NOMO-1 treated with dmso at 0.1 percent for 144 hours (cell line): ENCODE measurements around the gene SGCG.
"Not testable (repeated sequence)": the region's sequence is repeated elsewhere in the genome, so short reads cannot be mapped to it uniquely, and the experiment has no call there.

ENCODE experiments used
- DNase-seq: peaks from one replicate; lab custom pipeline; 2025; ENCODE audit not compliant: unreplicated experiment; lab: John Stamatoyannopoulos, UW

SGCG gene

DNA sequence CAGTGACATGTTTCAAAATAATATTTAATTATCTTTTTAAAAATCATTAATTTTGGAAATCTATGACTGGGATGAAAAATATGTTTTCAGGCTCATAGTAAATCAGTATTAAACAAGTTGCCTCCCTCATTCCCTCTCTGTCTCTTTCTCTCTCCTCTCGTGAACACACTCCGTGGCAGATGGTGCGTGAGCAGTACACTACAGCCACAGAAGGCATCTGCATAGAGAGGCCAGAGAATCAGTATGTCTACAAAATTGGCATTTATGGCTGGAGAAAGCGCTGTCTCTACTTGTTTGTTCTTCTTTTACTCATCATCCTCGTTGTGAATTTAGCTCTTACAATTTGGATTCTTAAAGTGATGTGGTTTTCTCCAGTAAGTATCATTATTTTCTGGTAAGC, 22.7 kb downstream of the SGCG start:
- DNase-seq: no peak

DNA sequence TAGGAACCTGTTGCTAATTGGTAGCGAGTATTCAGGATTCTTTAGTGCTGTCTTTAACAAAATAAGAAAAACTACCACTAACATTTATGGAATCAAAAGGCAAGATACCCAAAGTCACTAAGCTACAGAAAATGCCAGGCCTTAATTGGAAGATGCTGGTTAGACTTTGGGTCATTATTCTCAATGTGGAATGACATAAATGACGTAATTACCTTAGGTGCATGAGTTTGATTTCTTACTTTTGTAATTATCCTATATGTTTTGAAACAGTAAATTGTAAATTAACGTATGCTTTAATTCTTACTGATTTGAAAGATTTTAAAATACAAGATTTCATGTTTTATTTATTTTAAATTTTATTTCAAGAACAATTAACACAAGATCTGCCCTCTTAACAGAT, 25.0 kb downstream of the SGCG start:
- no peak for DNase-seq

DNA sequence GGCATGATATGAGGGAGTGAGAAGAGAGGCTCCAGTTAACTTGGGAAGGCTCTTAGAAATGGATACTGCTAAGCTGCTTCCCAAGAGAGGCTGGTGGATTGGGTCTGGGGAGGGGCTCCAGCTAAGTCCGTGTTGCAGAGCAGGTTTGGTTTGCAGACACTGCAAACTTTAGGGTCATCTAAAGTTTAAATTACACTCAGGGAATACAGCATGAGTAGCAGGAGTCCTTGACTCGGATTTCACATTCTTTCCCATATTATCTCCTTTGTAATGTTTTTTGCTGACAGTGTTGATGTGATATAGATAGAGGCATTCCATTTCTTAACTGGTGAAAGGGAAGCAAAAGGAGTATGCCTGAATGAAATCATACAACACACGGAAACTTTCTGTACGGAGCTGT, 31.9 kb downstream of the SGCG start:
- DNase-seq: no peak

DNA sequence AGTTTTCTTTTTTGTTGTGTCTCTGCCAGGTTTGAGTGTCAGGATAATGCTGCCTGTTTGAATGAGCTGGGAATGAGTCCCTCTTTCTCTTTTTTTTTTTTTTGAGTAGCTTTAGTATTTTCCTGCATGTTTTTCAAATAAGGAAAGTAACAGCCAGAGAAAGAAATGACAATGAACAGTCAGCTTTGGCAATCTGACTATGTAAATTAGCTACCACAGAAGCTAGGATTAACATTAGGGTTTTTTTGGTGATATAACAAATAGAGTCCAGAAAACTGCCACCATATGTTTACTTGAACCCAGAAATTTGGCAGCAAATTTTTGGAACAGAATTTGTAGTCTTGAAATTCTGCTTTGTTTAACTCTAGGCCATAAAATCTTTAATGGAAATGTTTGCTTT, 50.5 kb downstream of the SGCG start:
- no peak for DNase-seq

DNA sequence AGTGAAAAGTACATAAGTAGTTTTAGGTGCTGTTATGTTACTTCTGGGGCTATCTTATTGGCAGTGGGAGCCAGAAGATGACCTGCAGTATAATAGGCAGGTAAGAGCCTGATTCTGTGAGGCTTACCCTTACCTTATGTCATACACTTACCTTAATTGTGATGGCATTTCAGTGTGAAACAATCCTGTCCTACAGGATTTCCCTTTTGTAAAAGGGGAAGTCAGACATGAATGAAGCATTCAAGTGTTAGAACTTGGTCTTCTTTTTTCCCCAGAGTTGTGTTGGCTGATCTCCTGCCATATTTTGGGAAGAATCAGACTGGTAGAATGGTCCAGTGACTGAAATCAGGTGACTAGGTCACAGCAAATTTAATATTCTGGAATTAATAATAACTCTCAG, 55.2 kb downstream of the SGCG start:
- no peak for DNase-seq

DNA sequence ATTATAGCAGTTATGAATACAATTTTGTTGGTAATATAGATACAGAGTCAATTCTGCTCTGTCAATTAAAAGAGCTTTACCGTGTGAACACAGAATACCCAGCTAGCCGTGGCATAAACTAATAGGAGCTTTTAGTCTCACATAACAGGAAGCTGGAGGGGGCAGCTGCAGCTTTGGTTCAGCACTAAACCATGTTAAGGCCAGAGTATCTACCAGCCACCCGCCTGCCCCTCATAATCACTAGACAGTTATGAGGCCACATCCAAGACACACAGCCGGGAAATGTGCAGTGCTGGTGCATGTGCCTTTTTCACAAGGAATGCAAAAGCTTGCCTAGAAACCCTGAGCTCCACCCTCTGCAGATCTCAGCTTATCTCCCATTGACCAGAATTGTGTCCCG, 62.3 kb downstream of the SGCG start:
- DNase-seq: no peak

DNA sequence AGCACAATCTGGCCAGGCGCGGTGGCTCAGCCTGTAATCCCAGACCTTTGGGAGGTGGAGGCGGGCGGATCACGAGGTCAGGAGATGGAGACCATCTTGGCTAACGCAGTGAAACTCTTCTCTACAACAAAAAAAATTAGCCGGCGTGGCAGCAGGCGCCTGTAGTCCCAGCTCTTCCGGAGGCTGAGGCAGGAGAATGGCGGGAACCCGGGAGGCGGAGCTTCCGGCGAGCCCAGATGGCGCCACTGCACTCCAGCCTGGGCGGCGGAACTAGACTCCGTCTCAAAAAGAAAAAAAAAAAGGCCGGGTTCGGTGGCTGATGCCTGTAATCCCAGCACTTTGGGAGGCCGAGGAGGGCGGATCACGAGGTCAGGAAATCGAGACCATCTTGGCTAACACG, 67.6 kb downstream of the SGCG start:
- not testable (repeated sequence) for DNase-seq

DNA sequence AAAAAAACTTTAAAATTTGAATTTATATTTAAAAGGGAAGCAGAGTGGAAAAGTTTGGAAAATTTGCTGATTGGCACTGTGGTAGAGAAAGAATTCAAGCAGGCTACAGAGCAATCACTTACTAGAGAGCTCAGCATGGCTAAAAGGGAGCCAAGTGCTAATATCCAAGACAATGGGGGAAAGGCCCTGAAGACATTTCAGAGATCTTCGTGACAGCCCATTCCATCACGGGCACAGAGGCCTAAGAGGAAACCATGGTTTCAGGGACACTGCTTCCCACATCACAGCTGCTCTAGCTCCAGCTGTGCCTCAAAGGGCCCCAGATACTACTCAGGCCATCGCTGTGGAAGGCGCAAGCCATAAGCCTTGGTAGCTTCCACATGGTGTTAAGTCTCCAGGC, 73.7 kb downstream of the SGCG start:
- no peak for DNase-seq

DNA sequence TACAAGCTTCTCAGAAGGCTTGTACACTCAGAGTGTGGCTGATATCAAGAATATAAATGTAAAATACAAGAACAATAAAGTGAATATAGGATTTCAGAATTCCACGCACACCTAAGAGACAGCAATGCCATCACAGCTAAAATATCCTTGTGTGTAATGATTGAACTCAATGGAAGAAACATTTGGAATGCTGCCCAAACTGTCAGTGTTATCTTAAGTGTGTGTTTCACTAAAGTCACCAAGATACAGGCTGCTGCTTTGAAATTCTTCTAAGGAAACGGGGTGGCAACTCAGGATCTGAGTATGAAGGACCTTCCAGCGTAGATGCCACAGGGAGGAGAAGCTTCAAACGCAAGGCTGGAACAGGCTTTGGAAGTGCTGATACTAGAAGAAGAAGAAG, 86.8 kb downstream of the SGCG start:
- no peak for DNase-seq

DNA sequence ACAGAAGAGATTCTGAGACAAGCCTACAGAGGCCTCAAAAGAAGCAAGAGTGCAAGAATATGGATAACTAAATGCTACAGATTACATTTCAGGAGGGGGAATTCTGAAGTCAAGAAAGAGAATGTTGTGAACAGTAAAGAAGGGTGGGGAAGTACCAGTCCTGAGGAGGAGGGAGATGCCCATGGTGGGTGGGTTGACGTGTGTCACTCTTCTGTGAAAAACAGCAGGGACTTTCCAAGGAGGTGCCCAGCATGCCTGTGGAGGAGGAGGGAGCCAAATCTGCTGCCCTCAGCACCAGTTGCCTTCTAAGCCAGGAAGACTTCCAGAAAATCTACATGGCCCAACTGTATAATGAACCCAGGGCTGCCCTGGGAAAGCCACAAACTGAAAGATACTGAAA, 87.7 kb downstream of the SGCG start:
- DNase-seq: no peak

DNA sequence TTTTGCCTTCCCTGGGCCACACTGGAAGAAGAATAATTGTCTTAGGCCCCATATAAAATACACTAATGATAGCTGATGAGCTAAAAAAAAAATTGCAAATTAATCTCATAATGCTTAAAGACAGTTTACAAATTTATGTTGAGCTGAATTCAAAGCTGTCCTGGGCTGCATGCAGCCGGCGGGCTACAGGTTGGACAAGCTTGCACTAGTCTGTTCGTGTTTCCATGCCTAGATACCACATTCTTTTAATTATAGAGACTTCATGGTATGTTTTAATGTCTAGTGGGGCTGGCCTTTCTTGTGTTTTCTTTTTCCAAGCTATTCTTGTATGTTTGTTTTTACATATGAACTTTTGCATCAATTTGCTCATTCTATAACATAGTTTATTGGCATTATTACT, 90.6 kb downstream of the SGCG start:
- no peak for DNase-seq

DNA sequence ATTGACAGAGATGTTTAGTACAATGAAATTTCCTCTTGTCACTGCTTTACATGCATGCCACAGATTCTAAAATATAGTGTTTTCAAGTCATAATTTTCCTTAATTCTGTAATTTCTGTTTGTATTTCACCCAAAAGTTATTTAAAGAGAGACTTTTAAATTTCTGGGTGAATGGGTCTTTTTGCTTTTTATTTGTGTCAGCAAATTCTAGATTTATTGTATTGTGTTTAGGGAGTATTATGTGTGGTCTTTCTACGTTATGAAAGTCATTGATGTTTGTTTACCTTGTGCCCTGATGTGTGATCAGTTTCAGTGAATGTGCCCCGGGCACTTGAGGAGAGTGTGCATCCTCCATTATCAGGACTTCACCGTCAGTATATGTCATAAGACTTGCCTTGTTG, 92.7 kb downstream of the SGCG start:
- DNase-seq: no peak

DNA sequence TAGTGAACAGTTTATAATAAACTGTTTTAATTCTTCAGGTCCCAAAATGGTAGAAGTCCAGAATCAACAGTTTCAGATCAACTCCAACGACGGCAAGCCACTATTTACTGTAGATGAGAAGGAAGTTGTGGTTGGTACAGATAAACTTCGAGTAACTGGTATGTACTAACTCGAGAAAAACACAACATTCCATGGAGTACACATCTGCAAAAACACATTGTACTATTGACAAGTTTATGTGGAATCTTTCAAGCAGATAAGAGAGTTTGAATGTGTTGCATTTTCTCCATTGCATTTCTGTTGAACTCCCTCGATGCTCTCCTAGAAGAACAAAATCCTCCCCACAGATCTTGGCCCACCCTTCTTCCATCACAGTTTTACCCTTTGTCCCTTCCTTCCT, 98.5 kb downstream of the SGCG start:
- no peak for DNase-seq

DNA sequence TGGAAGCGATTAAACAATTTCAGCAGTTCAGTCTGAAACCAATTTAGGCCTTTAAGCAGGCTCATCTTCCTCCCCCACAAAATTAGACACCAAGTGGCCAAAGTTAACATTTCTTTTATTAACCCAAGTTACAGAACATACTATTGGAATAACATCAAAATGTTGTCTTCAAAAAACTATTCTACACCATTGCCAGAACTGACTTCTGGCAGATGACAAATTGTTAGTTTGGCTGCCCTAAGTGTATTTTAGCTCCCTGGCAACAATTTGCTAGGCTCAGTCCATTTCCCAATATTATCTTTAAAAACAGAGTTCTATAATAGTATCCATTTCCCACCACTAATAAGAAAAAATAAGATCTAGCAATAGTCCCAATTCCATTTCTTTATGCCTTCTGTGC, 107.8 kb downstream of the SGCG start:
- DNase-seq: no peak

DNA sequence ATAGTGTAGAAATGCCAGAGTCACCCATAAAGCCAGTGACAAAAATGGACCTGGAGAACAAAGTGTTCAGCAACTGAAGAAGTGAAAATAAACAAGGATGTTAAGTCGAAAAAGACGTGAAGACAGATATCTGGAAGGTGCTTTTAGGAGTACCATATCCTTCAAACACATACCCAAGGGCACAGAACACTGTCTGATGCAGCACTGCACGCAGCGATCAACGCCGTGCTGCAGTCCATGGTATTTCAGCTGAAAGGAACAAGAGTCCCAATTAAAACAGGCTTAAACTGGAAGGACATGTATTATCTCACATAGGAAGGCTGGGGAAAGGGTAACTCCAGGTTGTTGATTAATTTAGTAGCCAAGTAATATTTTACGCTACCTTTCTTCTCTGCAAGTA, 108.2 kb downstream of the SGCG start:
- DNase-seq: no peak

DNA sequence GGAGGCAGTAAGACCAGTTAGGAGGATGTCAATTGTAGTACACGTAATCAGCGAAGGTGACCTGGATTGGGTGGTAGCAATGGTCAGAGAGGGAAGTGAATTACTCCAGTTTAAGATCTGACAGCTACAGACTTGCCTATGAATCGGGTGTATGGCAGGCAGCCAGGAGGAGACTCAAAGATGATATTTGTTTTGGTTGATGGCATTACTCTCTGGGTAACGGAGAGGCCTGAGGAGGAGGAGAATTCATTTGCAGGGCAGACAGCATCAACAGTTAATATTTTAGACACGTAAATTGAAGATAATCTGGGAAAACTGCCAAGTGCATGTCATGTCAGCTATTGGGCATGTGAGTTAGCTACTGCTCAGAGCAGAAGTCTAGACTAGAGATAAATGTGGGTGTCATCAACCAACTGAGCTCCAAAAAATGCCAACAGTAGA, 109.2 kb downstream of the SGCG start:
- DNase-seq: no peak

DNA sequence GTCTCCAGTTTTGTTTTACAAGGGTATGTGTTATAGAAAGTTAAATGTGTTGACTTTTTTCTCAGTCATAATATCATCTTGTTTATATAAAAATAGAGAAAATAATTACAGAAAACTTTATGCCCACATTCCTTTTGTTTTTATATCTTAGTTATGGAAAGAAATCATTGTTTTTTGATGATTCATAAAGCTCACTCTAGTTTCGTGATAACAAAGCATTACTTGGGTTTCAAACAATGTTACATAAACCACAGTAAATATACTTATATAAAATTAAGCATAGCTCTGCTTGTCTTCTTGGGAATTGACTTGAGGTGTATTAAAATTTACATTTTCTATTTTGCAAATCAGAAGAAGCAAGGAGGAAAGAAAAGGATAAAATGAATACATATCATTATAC, 111.8 kb downstream of the SGCG start:
- DNase-seq: no peak

DNA sequence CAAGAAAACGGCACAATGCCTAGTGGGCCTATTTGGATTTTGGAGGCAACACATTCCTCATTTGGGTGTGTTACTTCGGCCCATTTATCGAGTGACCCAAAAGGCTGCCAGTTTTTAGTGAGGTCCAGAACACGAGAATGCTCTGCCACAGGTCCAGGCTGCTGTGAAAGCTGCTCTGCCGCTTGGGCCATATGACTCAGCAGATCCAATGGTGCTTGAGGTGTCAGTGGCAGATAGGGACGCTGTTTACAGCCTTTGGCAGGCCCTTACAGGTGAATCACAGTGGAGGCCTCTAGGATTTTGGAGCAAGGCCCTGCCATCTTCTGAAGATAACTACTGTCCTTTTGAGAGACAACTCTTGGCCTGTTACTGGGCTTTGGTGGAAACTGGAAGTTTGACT, 134.1 kb downstream of the SGCG start:
- not testable (repeated sequence) for DNase-seq

DNA sequence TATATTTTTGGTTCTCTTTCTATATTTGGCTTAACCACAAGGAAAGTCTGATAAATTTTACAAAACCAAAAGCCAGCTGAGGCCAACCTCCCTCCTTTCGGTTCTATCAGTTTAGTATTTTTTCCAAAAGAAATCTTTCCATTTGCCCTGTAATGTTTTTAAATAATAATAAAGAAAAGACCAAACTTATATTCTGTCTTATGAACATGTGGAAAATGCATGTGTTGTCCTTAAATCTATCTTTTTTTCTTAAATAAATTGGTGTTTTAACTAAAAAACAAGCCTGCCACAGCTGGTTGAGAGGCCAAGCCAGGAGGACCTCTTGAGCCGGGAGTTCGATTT, 139.1 kb downstream of the SGCG start:
- DNase-seq: no peak

DNA sequence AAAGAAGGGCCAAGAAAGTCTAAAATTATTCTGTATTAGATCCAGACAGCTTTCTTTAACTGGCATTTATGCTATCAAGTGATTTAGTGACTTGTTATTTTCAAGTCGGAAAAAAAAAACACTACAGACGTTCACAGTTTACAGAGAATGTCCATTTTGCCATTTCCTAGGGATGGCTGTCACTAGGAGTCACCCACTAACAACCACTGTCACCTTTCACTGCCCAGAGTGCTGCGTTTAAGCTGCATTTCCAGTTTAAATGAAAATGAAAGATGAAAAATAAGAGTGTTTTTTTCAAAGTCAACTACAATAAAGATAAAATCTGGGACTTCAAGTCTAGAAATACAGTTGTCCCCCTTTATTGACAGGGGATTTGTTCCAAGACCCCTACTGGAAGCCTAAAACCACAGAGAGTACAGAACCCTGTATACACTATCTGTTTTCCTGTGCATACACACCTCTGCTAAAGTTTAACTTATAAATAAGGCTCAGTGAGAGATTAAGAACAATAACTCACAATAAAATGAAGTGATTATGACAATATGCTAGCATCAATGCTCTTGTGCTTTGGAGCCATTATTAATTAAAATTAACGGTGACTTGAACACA, 140.3 kb downstream of the SGCG start:
- no peak for DNase-seq

DNA sequence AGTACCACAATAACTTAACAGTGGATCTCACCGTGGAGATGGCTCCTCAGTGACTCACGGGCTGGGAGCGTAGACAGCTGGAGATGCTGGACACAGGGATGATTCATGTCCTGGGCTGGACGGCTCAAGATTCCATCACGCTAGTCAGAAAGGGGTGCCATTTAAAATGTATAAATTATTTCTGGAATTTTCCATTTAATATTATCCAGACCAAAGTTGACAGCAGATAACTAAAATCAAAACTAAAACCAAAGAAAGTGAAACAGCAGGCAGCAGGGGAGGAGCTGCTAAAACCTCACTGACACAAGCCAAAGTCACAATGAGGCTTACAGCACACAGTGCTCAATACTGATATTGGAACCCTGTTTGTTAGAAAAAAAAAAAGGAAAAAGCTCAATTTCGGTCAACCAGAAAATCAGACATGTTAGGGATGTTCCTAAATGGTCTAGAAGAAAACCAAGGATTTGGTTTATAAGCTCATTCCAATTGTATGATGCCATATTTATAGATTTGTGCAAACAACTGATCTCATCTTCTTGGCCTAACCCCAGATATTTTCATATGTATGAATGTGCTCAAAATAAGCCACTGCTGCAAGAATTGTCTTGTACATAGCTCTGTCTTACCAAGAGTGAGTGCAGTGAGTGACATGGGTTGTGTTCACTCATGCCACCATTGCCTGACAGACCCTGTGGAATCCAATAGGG, 140.9 kb downstream of the SGCG start:
- DNase-seq: no peak

DNA sequence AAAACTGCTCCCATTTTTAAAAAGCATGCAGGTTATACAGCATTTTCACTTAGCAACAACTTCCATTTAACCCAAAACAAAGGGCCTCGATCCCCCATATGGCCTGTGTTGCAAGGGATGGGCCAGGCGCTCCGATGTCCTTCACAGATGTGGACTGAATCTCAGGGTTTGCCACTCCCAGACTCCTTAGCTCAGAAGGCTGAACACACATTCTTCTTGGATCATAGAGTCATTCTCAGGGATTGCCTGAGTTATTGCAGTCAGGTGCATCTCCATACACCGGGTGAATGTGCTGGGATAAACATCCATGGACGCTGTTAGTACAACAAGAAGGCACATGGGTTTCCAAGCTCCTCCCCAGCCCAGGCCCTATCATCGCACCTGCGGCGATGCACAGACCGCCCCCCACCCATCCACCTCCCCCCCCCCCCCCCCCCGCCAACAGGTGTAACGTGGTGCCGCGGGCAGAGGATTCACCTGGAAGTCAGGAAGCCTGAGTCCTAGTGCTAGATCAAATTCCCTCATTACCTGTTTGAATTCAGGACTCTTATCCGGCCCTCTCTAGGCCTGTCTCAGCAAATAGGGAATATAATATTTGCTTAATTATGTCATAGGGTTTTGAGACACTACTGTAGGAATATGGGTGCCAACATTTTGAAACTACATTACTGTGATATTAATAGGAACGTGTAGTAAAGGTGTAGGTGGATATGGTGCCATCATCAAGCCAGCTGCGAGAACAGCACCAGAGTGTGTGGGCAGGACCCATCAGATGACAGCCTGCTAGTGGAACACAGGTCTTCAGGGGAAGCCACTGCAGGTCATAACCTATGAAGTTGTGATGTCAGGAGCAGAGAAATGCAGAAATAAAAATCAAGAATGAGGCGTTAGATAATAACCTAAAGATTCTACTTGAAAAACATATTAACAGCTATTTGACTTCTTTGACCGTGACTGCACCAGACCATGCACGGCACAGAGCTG, 141.9 kb downstream of the SGCG start:
- DNase-seq: no peak
